ENCODE data around the gene DDX17. TPM values are rescaled to one million over a fixed set of nuclear protein-coding genes. Genes with fewer than 3 reads are reported as not detected.

Gene DDX17
- total RNA-seq, 1 experiment from 2014 or later, result 399 TPM

DNA sequence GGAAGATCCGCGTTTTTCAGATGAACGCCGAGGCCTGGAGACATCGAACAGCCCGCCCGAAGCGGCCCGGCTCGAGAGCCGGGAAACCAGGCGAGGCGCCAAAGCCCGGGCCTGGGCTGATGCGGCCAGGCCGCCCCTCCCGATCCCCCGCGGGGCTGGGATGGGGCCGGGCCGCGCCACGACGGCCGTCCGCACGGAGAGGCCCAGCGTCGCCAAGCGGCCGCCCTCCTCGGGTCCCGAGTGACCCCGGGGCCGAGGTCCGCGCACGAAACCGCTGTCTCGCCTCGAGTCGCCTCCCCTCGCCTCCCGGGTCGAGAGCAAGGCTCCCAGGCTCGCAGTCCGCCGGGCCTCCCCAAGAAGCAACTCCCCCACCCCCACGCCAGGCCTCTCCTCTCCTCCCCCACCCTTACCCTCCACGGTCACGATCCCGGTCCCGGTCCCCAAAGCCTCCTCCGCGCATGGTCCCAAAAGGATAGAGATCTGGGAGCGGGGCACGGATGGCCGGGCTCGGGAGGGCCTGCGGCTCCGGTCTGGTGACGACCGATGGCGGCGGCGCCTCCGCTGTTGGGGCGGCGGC is 482 bp downstream of the DDX17 start (continued):
- TF ChIP-seq, protein P1, sequence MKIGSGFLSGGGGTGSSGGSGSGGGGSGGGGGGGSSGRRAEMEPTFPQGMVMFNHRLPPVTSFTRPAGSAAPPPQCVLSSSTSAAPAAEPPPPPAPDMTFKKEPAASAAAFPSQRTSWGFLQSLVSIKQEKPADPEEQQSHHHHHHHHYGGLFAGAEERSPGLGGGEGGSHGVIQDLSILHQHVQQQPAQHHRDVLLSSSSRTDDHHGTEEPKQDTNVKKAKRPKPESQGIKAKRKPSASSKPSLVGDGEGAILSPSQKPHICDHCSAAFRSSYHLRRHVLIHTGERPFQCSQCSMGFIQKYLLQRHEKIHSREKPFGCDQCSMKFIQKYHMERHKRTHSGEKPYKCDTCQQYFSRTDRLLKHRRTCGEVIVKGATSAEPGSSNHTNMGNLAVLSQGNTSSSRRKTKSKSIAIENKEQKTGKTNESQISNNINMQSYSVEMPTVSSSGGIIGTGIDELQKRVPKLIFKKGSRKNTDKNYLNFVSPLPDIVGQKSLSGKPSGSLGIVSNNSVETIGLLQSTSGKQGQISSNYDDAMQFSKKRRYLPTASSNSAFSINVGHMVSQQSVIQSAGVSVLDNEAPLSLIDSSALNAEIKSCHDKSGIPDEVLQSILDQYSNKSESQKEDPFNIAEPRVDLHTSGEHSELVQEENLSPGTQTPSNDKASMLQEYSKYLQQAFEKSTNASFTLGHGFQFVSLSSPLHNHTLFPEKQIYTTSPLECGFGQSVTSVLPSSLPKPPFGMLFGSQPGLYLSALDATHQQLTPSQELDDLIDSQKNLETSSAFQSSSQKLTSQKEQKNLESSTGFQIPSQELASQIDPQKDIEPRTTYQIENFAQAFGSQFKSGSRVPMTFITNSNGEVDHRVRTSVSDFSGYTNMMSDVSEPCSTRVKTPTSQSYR (CRISPR knock-in tag; IDR thresholded peaks at IDR 0.05), result no peak
- TF ChIP-seq ZNF416 (CRISPR knock-in tag; IDR thresholded peaks at IDR 0.05), result 0 out of 2 replicates have a peak, but pooled peaks have one; percentile 49
- TF ChIP-seq JUN (CRISPR knock-in tag; IDR thresholded peaks at IDR 0.05), result no peak
- no peak for TF ChIP-seq TCF7 (CRISPR knock-in tag; IDR thresholded peaks at IDR 0.05; ENCODE audit: low read depth)

DNA sequence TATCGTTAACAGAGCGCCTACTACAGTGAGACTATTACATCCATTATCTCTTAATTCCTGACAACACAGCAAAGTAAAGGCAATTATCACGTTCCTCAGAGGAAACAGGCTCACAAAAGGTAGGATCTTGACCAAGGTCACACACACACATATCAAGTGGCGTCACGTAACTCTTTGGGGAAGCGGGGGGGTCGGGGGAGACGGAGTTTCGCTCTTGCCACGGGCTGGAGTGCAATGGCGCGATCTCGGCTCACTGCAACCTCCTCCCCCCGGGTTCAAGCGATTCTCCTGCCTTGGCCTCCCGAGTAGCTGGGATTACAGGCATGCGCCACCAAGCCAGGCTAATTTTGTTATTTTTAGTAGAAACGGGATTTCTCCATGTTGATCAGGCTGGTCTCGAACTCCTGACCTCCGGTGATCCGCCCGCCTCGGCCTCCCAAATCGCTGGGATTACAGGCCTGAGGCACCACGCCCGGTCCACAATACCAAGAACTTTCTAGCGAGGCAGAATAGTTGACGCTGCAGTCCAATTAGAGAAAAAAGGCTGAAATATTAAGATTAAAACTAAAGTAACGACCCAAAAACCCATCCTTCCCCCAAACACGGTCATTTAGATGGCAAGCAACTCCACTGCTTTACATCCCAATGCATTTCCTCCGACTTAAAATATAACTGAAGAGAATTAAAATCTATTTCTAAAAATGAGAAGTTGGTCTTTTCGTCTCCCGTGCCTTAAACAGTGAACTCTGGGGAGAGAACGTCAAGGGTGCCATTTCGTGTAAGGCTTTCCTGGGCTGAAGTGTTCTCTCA is 1.2 kb downstream of the DDX17 start:
- peaks cover 45% of the 10 kb centered on the region for H3K4me1 Mint-ChIP-seq
- ATAC-seq (no peak), DNase-seq (ENCODE audit: low spot score) (no peak)
- TF ChIP-seq, protein P2, sequence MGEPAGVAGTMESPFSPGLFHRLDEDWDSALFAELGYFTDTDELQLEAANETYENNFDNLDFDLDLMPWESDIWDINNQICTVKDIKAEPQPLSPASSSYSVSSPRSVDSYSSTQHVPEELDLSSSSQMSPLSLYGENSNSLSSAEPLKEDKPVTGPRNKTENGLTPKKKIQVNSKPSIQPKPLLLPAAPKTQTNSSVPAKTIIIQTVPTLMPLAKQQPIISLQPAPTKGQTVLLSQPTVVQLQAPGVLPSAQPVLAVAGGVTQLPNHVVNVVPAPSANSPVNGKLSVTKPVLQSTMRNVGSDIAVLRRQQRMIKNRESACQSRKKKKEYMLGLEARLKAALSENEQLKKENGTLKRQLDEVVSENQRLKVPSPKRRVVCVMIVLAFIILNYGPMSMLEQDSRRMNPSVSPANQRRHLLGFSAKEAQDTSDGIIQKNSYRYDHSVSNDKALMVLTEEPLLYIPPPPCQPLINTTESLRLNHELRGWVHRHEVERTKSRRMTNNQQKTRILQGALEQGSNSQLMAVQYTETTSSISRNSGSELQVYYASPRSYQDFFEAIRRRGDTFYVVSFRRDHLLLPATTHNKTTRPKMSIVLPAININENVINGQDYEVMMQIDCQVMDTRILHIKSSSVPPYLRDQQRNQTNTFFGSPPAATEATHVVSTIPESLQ (CRISPR knock-in tag; IDR thresholded peaks at IDR 0.05), result no peak
- TF ChIP-seq GRHL2 (CRISPR knock-in tag; IDR thresholded peaks at IDR 0.05; ENCODE audit: insufficient replicate concordance, severe bottlenecking) (no peak), NR2C2 (CRISPR knock-in tag; IDR thresholded peaks at IDR 0.05) (no peak), CBFB (CRISPR knock-in tag; IDR thresholded peaks at IDR 0.05; ENCODE audit: low read depth) (no peak), FOXK1 (CRISPR knock-in tag; IDR thresholded peaks at IDR 0.05) (no peak), NR3C1 (CRISPR knock-in tag; conservative IDR thresholded peaks at IDR 0.05; ENCODE audit: low read depth) (no peak), IRF2 (CRISPR knock-in tag; IDR thresholded peaks at IDR 0.05; ENCODE audit: borderline replicate concordance, low read depth) (no peak), ELF4 (CRISPR knock-in tag; IDR thresholded peaks at IDR 0.05; ENCODE audit: low read depth) (0 out of 2 replicates have a peak, but pooled peaks have one; percentile 13), ZNF317 (CRISPR knock-in tag; IDR thresholded peaks at IDR 0.05; ENCODE audit: borderline replicate concordance, low read depth) (no peak), SP1 (CRISPR knock-in tag; conservative IDR thresholded peaks at IDR 0.05) (peak; percentile 39; the same call in 1 of the 2 replicates), TEAD1 (CRISPR knock-in tag; IDR thresholded peaks at IDR 0.05) (no peak), TCF7 (CRISPR knock-in tag; IDR thresholded peaks at IDR 0.05; ENCODE audit: low read depth) (no peak)
- TF ChIP-seq, protein P3, sequence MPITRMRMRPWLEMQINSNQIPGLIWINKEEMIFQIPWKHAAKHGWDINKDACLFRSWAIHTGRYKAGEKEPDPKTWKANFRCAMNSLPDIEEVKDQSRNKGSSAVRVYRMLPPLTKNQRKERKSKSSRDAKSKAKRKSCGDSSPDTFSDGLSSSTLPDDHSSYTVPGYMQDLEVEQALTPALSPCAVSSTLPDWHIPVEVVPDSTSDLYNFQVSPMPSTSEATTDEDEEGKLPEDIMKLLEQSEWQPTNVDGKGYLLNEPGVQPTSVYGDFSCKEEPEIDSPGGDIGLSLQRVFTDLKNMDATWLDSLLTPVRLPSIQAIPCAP (CRISPR knock-in tag; IDR thresholded peaks at IDR 0.05), result 0 out of 2 replicates have a peak, but pooled peaks have one; percentile 28
- TF ChIP-seq, protein P4, sequence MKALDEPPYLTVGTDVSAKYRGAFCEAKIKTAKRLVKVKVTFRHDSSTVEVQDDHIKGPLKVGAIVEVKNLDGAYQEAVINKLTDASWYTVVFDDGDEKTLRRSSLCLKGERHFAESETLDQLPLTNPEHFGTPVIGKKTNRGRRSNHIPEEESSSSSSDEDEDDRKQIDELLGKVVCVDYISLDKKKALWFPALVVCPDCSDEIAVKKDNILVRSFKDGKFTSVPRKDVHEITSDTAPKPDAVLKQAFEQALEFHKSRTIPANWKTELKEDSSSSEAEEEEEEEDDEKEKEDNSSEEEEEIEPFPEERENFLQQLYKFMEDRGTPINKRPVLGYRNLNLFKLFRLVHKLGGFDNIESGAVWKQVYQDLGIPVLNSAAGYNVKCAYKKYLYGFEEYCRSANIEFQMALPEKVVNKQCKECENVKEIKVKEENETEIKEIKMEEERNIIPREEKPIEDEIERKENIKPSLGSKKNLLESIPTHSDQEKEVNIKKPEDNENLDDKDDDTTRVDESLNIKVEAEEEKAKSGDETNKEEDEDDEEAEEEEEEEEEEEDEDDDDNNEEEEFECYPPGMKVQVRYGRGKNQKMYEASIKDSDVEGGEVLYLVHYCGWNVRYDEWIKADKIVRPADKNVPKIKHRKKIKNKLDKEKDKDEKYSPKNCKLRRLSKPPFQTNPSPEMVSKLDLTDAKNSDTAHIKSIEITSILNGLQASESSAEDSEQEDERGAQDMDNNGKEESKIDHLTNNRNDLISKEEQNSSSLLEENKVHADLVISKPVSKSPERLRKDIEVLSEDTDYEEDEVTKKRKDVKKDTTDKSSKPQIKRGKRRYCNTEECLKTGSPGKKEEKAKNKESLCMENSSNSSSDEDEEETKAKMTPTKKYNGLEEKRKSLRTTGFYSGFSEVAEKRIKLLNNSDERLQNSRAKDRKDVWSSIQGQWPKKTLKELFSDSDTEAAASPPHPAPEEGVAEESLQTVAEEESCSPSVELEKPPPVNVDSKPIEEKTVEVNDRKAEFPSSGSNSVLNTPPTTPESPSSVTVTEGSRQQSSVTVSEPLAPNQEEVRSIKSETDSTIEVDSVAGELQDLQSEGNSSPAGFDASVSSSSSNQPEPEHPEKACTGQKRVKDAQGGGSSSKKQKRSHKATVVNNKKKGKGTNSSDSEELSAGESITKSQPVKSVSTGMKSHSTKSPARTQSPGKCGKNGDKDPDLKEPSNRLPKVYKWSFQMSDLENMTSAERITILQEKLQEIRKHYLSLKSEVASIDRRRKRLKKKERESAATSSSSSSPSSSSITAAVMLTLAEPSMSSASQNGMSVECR (CRISPR knock-in tag; IDR thresholded peaks at IDR 0.05; ENCODE audit: borderline replicate concordance), result no peak
- H3K9me3 Mint-ChIP-seq, result no peaks in the 10 kb centered on the region
- H3K36me3 Mint-ChIP-seq, result peaks cover 55% of the 10 kb centered on the region
- no peaks in the 10 kb centered on the region for H3K27me3 Mint-ChIP-seq (ENCODE audit: low read depth)
- CTCF ChIA-PET, result no interaction called here
- POLR2A ChIA-PET, result no interaction called here
- peak overlapping the region; percentile 98 for H3K4me3 Mint-ChIP-seq
- peak overlapping the region; percentile 96 for H3K27ac Mint-ChIP-seq

Data from WTC11 (cell line).